SK-N-SH (cell line): ENCODE data around the gene MRPL9. TPM values are rescaled to one million over a fixed set of nuclear protein-coding genes. Genes with fewer than 3 reads are reported as not detected.

Experiments
- CTCF ChIA-PET: fragments of 300-600, 350-600 bp; formaldehyde crosslinking; extraction: SDS; loops from one replicate; lab custom pipeline; 2021; lab: Yijun Ruan, JAX
- POLR2A ChIA-PET: fragments of 350-600 bp; sonication (Branson Sonifier 250); formaldehyde crosslinking; extraction: SDS; loops from one replicate; lab custom pipeline; 2020; ENCODE audit warnings: antibody characterized with exemption, inconsistent platforms; lab: Yijun Ruan, JAX
- DNase-seq: peaks from one replicate; pipeline ENCODE4 v3.0.0; 2012
- H2AFZ ChIP-seq: fragments of 200-600 bp; sonication (generic); 2 replicates; pipeline ENCODE4 v1.8.1; 2016; ENCODE audit warnings: antibody characterized with exemption, mild to moderate bottlenecking, low read depth
- H3F3A ChIP-seq: fragments of 200-600 bp; sonication (generic); replicated peaks from 2 replicates; pipeline ENCODE3; 2016; ENCODE audit warnings: antibody characterized with exemption, mild to moderate bottlenecking; ENCODE audit not compliant: insufficient read depth
- H3K27ac ChIP-seq, 2 experiments: fragments of 200-500 bp in 1 of 2; fragments of 200-600 bp in 1 of 2; sonication (Bioruptor generic) in 1 of 2; sonication (generic), shearing (Covaris generic) in 1 of 2; 2 replicates each; pipeline versions ENCODE4 v1.5.1 to v1.6.1; 2014 to 2016; ENCODE audit warnings: low read depth in 2 of 2, inconsistent platforms in 1 of 2, low read length in 1 of 2, mild to moderate bottlenecking in 1 of 2, mixed read lengths in 1 of 2
- H3K27me3 ChIP-seq: fragments of 200-600 bp; sonication (generic), shearing (Covaris generic); 2 replicates; pipeline ENCODE4 v1.6.1; 2016; ENCODE audit warnings: mixed run types; ENCODE audit not compliant: insufficient read depth
- H3K36me3 ChIP-seq, 2 experiments: fragments of 200-500 bp in 1 of 2; fragments of 200-600 bp in 1 of 2; sonication (Bioruptor generic) in 1 of 2; sonication (generic) in 1 of 2; replicated peaks in 1 of 2; 2 replicates each; pipeline versions ENCODE3 to v1.5.1; 2014 to 2016; ENCODE audit warnings: low read length in 1 of 2, mild to moderate bottlenecking in 1 of 2; ENCODE audit not compliant: insufficient read depth in 2 of 2, control insufficient read depth in 1 of 2
- H3K4me1 ChIP-seq, 2 experiments: fragments of 200-500 bp in 1 of 2; fragments of 200-600 bp in 1 of 2; sonication (Bioruptor generic) in 1 of 2; sonication (generic), shearing (Covaris generic) in 1 of 2; 2 replicates each; pipeline versions ENCODE4 v1.5.1 to v1.6.1; 2014 to 2016; ENCODE audit warnings: low read depth in 1 of 2, low read length in 1 of 2, mixed run types in 1 of 2; ENCODE audit not compliant: insufficient read depth in 2 of 2, control insufficient read depth in 1 of 2
- H3K4me2 ChIP-seq: fragments of 200-600 bp; sonication (generic), shearing (Covaris generic); 2 replicates; pipeline ENCODE4 v1.6.1; 2017; ENCODE audit warnings: mixed run types
- H3K4me3 ChIP-seq, 2 experiments: fragments of 200-500 bp in 1 of 2; fragments of 200-600 bp in 1 of 2; sonication (Bioruptor generic) in 1 of 2; sonication (generic), shearing (Covaris generic) in 1 of 2; 2 replicates each; pipeline versions ENCODE4 v1.5.1 to v1.8.1; 2014 to 2016; ENCODE audit warnings: low read depth in 2 of 2, inconsistent platforms in 1 of 2, low read length in 1 of 2, mild to moderate bottlenecking in 1 of 2, mixed read lengths in 1 of 2, moderate library complexity in 1 of 2
- H3K79me2 ChIP-seq: fragments of 200-600 bp; sonication (generic); 2 replicates; pipeline ENCODE4 v1.8.1; 2017; ENCODE audit warnings: mild to moderate bottlenecking; ENCODE audit not compliant: insufficient read depth
- H3K9ac ChIP-seq: fragments of 200-600 bp; sonication (generic); 2 replicates; pipeline ENCODE4 v1.6.1; 2017; ENCODE audit warnings: mixed run types
- H3K9me2 ChIP-seq: fragments of 200-600 bp; sonication (generic); 2 replicates; pipeline ENCODE4 v1.6.1; 2017; ENCODE audit warnings: mixed run types
- H3K9me3 ChIP-seq: fragments of 200-600 bp; sonication (generic); 2 replicates; pipeline ENCODE4 v1.6.1; 2017; ENCODE audit warnings: mixed run types, mild to moderate bottlenecking, moderate library complexity
- H4K20me1 ChIP-seq: fragments of 200-600 bp; sonication (generic); 2 replicates; pipeline ENCODE4 v1.6.1; 2017; ENCODE audit warnings: mild to moderate bottlenecking, mixed run types; ENCODE audit not compliant: insufficient read depth
- ELF1 ChIP-seq: IDR thresholded peaks from 2 replicates; pipeline ENCODE4 v1.4.0; 2012
- EP300 ChIP-seq, 2 experiments: IDR thresholded peaks; 2 replicates each; pipeline versions ENCODE4 v1.4.0 to v1.6.1; 2012; ENCODE audit warnings: borderline replicate concordance in 1 of 2, low read depth in 1 of 2, low read length in 1 of 2
- EZH2phosphoT487 ChIP-seq: fragments of 200-600 bp; sonication (generic); IDR thresholded peaks from 2 replicates; pipeline ENCODE4 v1.6.1; 2017; ENCODE audit warnings: low read depth, mixed run types, mild to moderate bottlenecking, antibody characterized with exemption, moderate library complexity, borderline replicate concordance
- FOXJ3 ChIP-seq: sonication (generic); formaldehyde crosslinking; IDR thresholded peaks from 2 replicates; pipeline ENCODE4 v1.5.1; 2020; ENCODE audit warnings: mild to moderate bottlenecking, missing genetic modification reagents
- GABPA ChIP-seq: IDR thresholded peaks from 2 replicates; pipeline ENCODE4 v1.4.0; 2012; ENCODE audit warnings: low read depth, mild to moderate bottlenecking
- GATA2 ChIP-seq: sonication (generic); formaldehyde crosslinking; IDR thresholded peaks from 2 replicates; pipeline ENCODE4 v1.5.0; 2020; ENCODE audit warnings: mild to moderate bottlenecking, missing genetic modification reagents
- JUND ChIP-seq: IDR thresholded peaks from 2 replicates; pipeline ENCODE4 v1.4.0; 2012
- MAX ChIP-seq: IDR thresholded peaks from 2 replicates; pipeline ENCODE4 v1.4.0; 2012; ENCODE audit warnings: low read depth
- MXI1 ChIP-seq: IDR thresholded peaks from 2 replicates; pipeline ENCODE4 v1.6.1; 2012; ENCODE audit warnings: mild to moderate bottlenecking, low read depth, low read length, improper control_type of control experiment
- NRF1 ChIP-seq: IDR thresholded peaks from 2 replicates; pipeline ENCODE4 v1.6.1; 2012; ENCODE audit warnings: low read depth, mild to moderate bottlenecking, low read length
- POLR2AphosphoS5 ChIP-seq: IDR thresholded peaks from 2 replicates; pipeline ENCODE4 v1.6.1; 2012; ENCODE audit warnings: low read depth, low read length
- RCOR1 ChIP-seq: fragments of 150-350 bp; IDR thresholded peaks from 2 replicates; pipeline ENCODE4 v1.6.1; 2017; ENCODE audit warnings: antibody characterized with exemption, low read length
- SIN3A ChIP-seq: IDR thresholded peaks from 2 replicates; pipeline ENCODE4 v1.6.1; 2012; ENCODE audit warnings: low read depth, mild to moderate bottlenecking, low read length, moderate library complexity, borderline replicate concordance
- SMC3 ChIP-seq: IDR thresholded peaks from 2 replicates; pipeline ENCODE4 v1.6.1; 2012; ENCODE audit warnings: low read depth, low read length, improper control_type of control experiment
- USF1 ChIP-seq: IDR thresholded peaks from 2 replicates; pipeline ENCODE4 v1.4.0; 2012; ENCODE audit warnings: low read depth, borderline replicate concordance
- YY1 ChIP-seq: IDR thresholded peaks from 2 replicates; pipeline ENCODE4 v1.4.0; 2012; ENCODE audit warnings: low read depth, mild to moderate bottlenecking
- WGBS: methylation state at CpG from one replicate; pipeline ENCODE4 v1.1.6; 2017; ENCODE audit warnings: low lambda C conversion rate; 5-methylcytosine and 5-hydroxymethylcytosine counted together
- polyA plus RNA-seq, 3 experiments: library from polyadenylated mRNA; depleted of rRNA; stranded (reverse); fragments of >200 nt; gene quantifications; 2 replicates each; pipeline ENCODE4 v1.2.3, GENCODE V29; 2012
- TF ChIP-seq, protein P1 (sequence below): IDR thresholded peaks from 2 replicates; pipeline ENCODE4 v1.4.0; 2012; ENCODE audit warnings: low read depth, borderline replicate concordance
- TF ChIP-seq, protein P2 (sequence below): fragments of 150-350 bp; IDR thresholded peaks from 2 replicates; pipeline ENCODE4 v1.6.1; 2016; ENCODE audit warnings: mild to moderate bottlenecking, low read depth, low read length
- TF ChIP-seq, protein P3 (sequence below): IDR thresholded peaks from 2 replicates; pipeline ENCODE4; 2012

MRPL9 gene
- polyA plus RNA-seq, 1 of the 3 experiments (the other 2 are of a cell fraction): 76.2 TPM

DNA sequence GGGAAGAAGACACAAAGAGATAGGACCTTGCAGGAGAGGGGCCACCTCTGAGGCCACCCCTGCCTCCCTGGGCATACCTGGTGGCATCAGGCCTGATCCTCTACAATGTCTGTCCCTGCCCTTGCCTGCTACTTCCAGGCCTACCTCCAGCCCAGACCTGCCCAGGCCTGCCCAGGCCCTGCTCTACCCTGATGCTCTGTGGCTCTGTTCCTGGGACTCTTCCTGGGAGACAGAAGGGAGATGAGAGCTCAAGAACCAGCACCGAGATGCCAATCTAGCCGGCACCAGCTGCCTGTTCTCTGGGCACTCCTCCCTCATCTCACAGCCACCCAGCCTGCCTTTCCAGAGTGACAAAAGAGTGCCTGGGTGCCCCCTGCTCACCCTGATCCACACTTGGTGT is 49.4 kb downstream of the MRPL9 start:
- H4K20me1 ChIP-seq: no peaks in the 10 kb centered on the region
- H3K79me2 ChIP-seq: no peaks in the 10 kb centered on the region
- no peak for DNase-seq
- H3K36me3 ChIP-seq: no peaks in the 10 kb centered on the region
- 100% methylated on average over 2 of the region's 2 CpGs for WGBS
- ChIA-PET CTCF (interaction anchor here (4.5 to 7.1 kb wide), 2 partner anchors 14 to 20 kb away, joined by 54 to 64 read pairs; no protein-coding TSS in a partner anchor), POLR2A (no interaction called here)
- no peak overlapping the region for H3K4me2 ChIP-seq
- peaks cover 0 to 58% of the 10 kb centered on the region in 2 experiments; a peak in 2 of 4 replicates for H3K4me1 ChIP-seq
- no peaks in the 10 kb centered on the region for H3K9me2 ChIP-seq
- H2AFZ ChIP-seq: no peak overlapping the region
- peaks cover 34% of the 10 kb centered on the region for H3K27me3 ChIP-seq
- no peak overlapping the region; a peak in 1 of 4 replicates for H3K27ac ChIP-seq
- TF ChIP-seq EP300 (IDR thresholded peaks at IDR 0.05; ENCODE audit: borderline replicate concordance in 1 of 2, low read depth in 1 of 2, low read length in 1 of 2): no peak
- TF ChIP-seq NRF1: no peak
- TF ChIP-seq MXI1: no peak
- TF ChIP-seq ELF1: no peak
- TF ChIP-seq GATA2 (CRISPR knock-in tag): no peak
- TF ChIP-seq, protein P1, sequence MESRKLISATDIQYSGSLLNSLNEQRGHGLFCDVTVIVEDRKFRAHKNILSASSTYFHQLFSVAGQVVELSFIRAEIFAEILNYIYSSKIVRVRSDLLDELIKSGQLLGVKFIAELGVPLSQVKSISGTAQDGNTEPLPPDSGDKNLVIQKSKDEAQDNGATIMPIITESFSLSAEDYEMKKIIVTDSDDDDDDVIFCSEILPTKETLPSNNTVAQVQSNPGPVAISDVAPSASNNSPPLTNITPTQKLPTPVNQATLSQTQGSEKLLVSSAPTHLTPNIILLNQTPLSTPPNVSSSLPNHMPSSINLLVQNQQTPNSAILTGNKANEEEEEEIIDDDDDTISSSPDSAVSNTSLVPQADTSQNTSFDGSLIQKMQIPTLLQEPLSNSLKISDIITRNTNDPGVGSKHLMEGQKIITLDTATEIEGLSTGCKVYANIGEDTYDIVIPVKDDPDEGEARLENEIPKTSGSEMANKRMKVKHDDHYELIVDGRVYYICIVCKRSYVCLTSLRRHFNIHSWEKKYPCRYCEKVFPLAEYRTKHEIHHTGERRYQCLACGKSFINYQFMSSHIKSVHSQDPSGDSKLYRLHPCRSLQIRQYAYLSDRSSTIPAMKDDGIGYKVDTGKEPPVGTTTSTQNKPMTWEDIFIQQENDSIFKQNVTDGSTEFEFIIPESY: no peak
- no peak for TF ChIP-seq MAX
- TF ChIP-seq, protein P2, sequence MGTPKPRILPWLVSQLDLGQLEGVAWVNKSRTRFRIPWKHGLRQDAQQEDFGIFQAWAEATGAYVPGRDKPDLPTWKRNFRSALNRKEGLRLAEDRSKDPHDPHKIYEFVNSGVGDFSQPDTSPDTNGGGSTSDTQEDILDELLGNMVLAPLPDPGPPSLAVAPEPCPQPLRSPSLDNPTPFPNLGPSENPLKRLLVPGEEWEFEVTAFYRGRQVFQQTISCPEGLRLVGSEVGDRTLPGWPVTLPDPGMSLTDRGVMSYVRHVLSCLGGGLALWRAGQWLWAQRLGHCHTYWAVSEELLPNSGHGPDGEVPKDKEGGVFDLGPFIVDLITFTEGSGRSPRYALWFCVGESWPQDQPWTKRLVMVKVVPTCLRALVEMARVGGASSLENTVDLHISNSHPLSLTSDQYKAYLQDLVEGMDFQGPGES: no peak
- no peaks in the 10 kb centered on the region for H3F3A ChIP-seq
- no peak overlapping the region for H3K9ac ChIP-seq
- H3K9me3 ChIP-seq: no peaks in the 10 kb centered on the region
- H3K4me3 ChIP-seq: no peak overlapping the region

DNA sequence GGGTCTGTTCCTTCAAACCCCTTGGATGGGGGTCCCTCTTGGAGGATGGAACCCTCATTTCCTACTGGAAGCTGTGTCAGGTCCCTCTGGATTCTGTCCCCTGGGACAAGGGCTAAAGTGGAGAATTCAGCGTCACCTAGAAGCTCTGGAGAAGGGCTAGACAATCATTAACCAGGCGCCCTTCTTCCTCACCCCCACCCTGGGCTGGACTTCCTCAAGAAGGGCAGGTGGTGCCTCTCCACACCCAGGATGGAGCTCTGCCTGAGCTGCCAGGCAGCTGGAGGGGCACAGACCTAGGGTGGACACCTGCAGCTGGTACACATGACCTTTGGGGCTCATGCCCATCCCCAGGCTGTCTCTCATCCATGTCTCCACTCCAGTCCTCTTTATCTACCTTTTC is 50.3 kb downstream of the MRPL9 start:
- WGBS: 21% methylated on average over 2 of the region's 2 CpGs
- POLR2A ChIA-PET: no interaction called here
- TF ChIP-seq, protein P3, sequence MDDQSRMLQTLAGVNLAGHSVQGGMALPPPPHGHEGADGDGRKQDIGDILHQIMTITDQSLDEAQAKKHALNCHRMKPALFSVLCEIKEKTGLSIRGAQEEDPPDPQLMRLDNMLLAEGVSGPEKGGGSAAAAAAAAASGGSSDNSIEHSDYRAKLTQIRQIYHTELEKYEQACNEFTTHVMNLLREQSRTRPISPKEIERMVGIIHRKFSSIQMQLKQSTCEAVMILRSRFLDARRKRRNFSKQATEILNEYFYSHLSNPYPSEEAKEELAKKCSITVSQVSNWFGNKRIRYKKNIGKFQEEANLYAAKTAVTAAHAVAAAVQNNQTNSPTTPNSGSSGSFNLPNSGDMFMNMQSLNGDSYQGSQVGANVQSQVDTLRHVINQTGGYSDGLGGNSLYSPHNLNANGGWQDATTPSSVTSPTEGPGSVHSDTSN: no peak
- TF ChIP-seq USF1 (no peak), SMC3 (no peak), POLR2AphosphoS5 (no peak), GABPA (no peak), SIN3A (no peak), ELF1 (no peak), FOXJ3 (CRISPR knock-in tag) (no peak), JUND (no peak), EZH2phosphoT487 (no peak), RCOR1 (no peak), EP300 (IDR thresholded peaks at IDR 0.05; ENCODE audit: borderline replicate concordance in 1 of 2, low read depth in 1 of 2, low read length in 1 of 2) (no peak), GATA2 (CRISPR knock-in tag) (no peak), YY1 (no peak)
- TF ChIP-seq, protein P1: no peak

More for the DNA sequence above, 50.3 kb downstream of the MRPL9 start:
- DNase-seq: no peak
- no peak overlapping the region for H3K9ac ChIP-seq
- H3K79me2 ChIP-seq: no peaks in the 10 kb centered on the region
- H3K4me2 ChIP-seq: no peak overlapping the region
- no peaks in the 10 kb centered on the region for H3F3A ChIP-seq
- no peaks in the 10 kb centered on the region for H3K36me3 ChIP-seq
- no peaks in the 10 kb centered on the region for H3K9me3 ChIP-seq
- no peaks in the 10 kb centered on the region for H3K9me2 ChIP-seq
- no peak overlapping the region for H3K4me3 ChIP-seq
- H3K4me1 ChIP-seq: peaks cover 0 to 50% of the 10 kb centered on the region in 2 experiments; a peak in 2 of 4 replicates
- CTCF ChIA-PET: interaction anchor here (7.1 kb wide), 1 partner anchor 21 kb away, joined by 64 read pairs; no protein-coding TSS in a partner anchor
- no peak overlapping the region for H3K27ac ChIP-seq
- no peaks in the 10 kb centered on the region for H4K20me1 ChIP-seq
- no peak overlapping the region for H2AFZ ChIP-seq
- peaks cover 28% of the 10 kb centered on the region for H3K27me3 ChIP-seq
